Smooth muscle cell (in vitro differentiated cells): ENCODE data around the gene OXCT1. TPM values are rescaled to one million over a fixed set of nuclear protein-coding genes. Genes with fewer than 3 reads are reported as not detected.

ENCODE experiments used
- DNase-seq: peaks from one replicate; lab custom pipeline; 2025; ENCODE audit not compliant: unreplicated experiment; lab: John Stamatoyannopoulos, UW
- H2AFZ ChIP-seq: fragments of 200-600 bp; sonication (generic); 2 replicates; pipeline ENCODE4 v1.6.0; 2016; ENCODE audit warnings: antibody characterized with exemption, low read depth, mild to moderate bottlenecking
- H3F3A ChIP-seq: fragments of 200-600 bp; sonication (generic); 2 replicates; pipeline ENCODE4 v1.6.0; 2017; ENCODE audit warnings: antibody characterized with exemption, low read depth
- H3K27ac ChIP-seq: fragments of 200-600 bp; sonication (generic); 2 replicates; pipeline ENCODE4 v1.5.1; 2016; ENCODE audit warnings: low read depth, mild to moderate bottlenecking
- H3K27me3 ChIP-seq: fragments of 200-600 bp; sonication (generic); 2 replicates; pipeline ENCODE4 v1.6.1; 2016; ENCODE audit warnings: low read depth, mild to moderate bottlenecking
- H3K36me3 ChIP-seq: fragments of 200-600 bp; sonication (generic); 2 replicates; pipeline ENCODE4 v1.5.1; 2016; ENCODE audit warnings: low read depth
- H3K4me1 ChIP-seq: fragments of 200-600 bp; sonication (generic); 2 replicates; pipeline ENCODE4 v1.5.1; 2016; ENCODE audit warnings: low read depth
- H3K4me2 ChIP-seq: fragments of 200-600 bp; sonication (generic); 2 replicates; pipeline ENCODE4 v1.6.0; 2016; ENCODE audit warnings: mild to moderate bottlenecking
- H3K4me3 ChIP-seq: fragments of 200-600 bp; sonication (generic); 2 replicates; pipeline ENCODE4 v1.5.1; 2016; ENCODE audit warnings: mild to moderate bottlenecking
- H3K79me2 ChIP-seq: fragments of 200-600 bp; sonication (generic); 2 replicates; pipeline ENCODE4 v1.6.0; 2016; ENCODE audit warnings: low read depth, mild to moderate bottlenecking
- H3K9ac ChIP-seq: fragments of 200-600 bp; sonication (generic); 2 replicates; pipeline ENCODE4 v1.6.0; 2016; ENCODE audit warnings: low read depth
- H3K9me3 ChIP-seq: fragments of 200-600 bp; sonication (generic); replicated peaks from 2 replicates; pipeline ENCODE4 v1.5.1; 2016; ENCODE audit warnings: low read depth
- H4K20me1 ChIP-seq: fragments of 200-600 bp; sonication (generic); 2 replicates; pipeline ENCODE4 v1.6.0; 2016; ENCODE audit warnings: low read depth
- CTCF ChIP-seq: fragments of 200-600 bp; sonication (generic); IDR thresholded peaks from 2 replicates; pipeline ENCODE4 v1.5.1; 2017; ENCODE audit warnings: borderline replicate concordance, mild to moderate bottlenecking, antibody characterized with exemption; ENCODE audit not compliant: insufficient read depth, poor library complexity, severe bottlenecking
- WGBS: methylation state at CpG from one replicate; pipeline ENCODE4 v1.1.7; 2016; ENCODE audit warnings: low lambda C conversion rate; 5-methylcytosine and 5-hydroxymethylcytosine counted together
- polyA plus RNA-seq: library from polyadenylated mRNA; unstranded; fragments of >200 nt; fragmentation: Nextera tagmentation; extraction: Ambion mirVana; gene quantifications from 2 replicates; pipeline ENCODE4 v1.2.1, GENCODE V29; 2016
- total RNA-seq: library from RNA; depleted of rRNA; stranded (reverse); fragments of >200 nt; gene quantifications from 2 replicates; pipeline ENCODE4 v1.2.3, GENCODE V29; 2014

The OXCT1 gene
- total RNA-seq: 16.7 and 19.8 TPM in 2 replicates
- 10.0 and 11.2 TPM in 2 replicates for polyA plus RNA-seq

- Histone ChIP-seq H3K79me2 (no peaks in the 10 kb centered on the region), H3K4me2 (peak within 1 kb of the TSS; percentile 96), H3F3A (no peaks in the 10 kb centered on the region), H3K9me3 (no peaks in the 10 kb centered on the region), H3K36me3 (no peaks in the 10 kb centered on the region), H3K27me3 (no peaks in the 10 kb centered on the region), H3K27ac (peak within 1 kb of the TSS; percentile 32), H3K4me3 (peak within 1 kb of the TSS; percentile 90), H3K4me1 (peaks cover 3% of the 10 kb centered on the region), H4K20me1 (no peaks in the 10 kb centered on the region), H2AFZ (peak within 1 kb of the TSS; percentile 97), H3K9ac (peak within 1 kb of the TSS; percentile 81)
- TF ChIP-seq CTCF: no peak
- 2% methylated on average over 81 of the region's 82 CpGs for WGBS
- peak; percentile 49 for DNase-seq
Measured at GRCh38 chr5:41869724-41870626, at the start of gene OXCT1. Gene OXCT1 (minus strand): TSS chr5:41870425. CDS start chr5:41870358, 67 bp downstream.

DNA sequence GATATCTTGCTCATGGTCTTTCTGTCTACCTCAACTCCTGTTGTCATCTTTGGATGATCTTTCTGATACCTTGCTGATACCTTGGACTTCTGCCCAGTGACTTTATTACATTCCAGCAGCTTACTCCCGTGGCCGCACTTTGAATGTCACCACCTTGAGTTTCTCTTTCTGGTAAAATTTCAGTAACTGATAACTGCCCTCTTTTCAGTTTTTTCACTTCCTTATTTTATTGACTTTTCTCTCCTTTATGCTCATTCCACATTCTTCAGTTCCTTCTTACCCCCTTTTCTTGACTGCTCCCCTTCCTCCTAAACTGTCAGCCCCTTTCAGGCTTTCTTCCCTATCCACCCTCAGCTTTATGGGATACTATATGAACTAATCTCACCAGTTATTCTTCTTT, 47.9 kb upstream of the OXCT1 start:
- Histone ChIP-seq H3K4me2 (no peak overlapping the region), H2AFZ (no peak overlapping the region), H3K79me2 (no peaks in the 10 kb centered on the region), H3K36me3 (peaks cover 11% of the 10 kb centered on the region), H3K27me3 (no peaks in the 10 kb centered on the region), H3K4me3 (no peak overlapping the region), H3F3A (no peaks in the 10 kb centered on the region), H3K9ac (no peak overlapping the region), H3K4me1 (no peaks in the 10 kb centered on the region), H3K27ac (no peak overlapping the region), H4K20me1 (no peaks in the 10 kb centered on the region), H3K9me3 (no peaks in the 10 kb centered on the region)
- no peak for DNase-seq
- no peak for TF ChIP-seq CTCF
- WGBS: 100% methylated on average over 2 of the region's 2 CpGs

DNA sequence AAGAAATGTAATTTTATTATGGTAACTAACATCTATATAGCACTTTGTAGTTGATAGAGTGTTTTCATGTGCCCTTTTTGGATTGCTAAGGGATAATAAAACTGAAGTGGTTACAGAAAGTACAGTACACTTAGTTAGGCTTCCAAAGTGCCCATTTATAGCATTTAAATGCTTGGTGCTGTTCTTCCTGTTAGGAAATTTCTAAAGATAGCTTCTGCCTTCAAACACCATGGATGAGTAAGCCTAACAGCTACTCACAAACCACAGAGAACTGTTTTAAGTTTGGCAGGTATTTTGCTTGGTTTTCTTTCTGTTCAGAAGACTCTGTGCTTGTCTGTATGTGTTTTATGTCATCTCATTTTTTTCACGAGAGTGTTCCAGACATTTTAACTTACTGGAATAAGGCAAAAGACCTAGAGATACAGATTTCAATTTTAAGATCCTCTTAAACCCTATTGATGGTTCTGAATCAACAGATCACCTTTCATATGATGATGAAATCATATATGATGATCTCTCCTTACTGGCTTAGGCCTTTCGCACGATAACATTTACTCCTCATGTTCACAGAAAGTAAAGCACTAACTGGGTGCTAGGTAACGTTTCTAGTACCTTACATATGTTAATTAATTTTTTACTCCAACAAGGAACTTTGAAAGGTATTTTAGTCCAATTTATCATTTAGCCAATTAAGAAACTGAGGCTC, 38.3 kb upstream of the OXCT1 start:
- Histone ChIP-seq H3K9ac (peak overlapping the region; percentile 13), H3K27me3 (no peaks in the 10 kb centered on the region), H2AFZ (no peak overlapping the region), H3K4me3 (no peak overlapping the region), H3F3A (peaks cover 6% of the 10 kb centered on the region), H3K4me2 (peak overlapping the region; percentile 22), H3K36me3 (peaks cover 12% of the 10 kb centered on the region), H3K4me1 (peaks cover 10% of the 10 kb centered on the region), H3K27ac (peak overlapping the region; percentile 81), H3K79me2 (peaks cover 32% of the 10 kb centered on the region), H4K20me1 (no peaks in the 10 kb centered on the region), H3K9me3 (no peaks in the 10 kb centered on the region)
- 80% methylated on average over 4 of the region's 4 CpGs for WGBS
- DNase-seq: no peak
- no peak for TF ChIP-seq CTCF
